EH (cell line): ENCODE data around the gene PLA1A.

Experiments
- DNase-seq: peaks from one replicate; pipeline ENCODE4 v3.0.0-alpha.2; 2015; ENCODE audit warnings: low read depth

The PLA1A gene

GRCh38 chr3:119608405-119609000 lies 10.8 kb downstream of the PLA1A start:
- no peak for DNase-seq

- DNase-seq, result no peak
These were observed 11.6 kb downstream of the PLA1A start for GRCh38 chr3:119609301-119609700.

GRCh38 chr3:119611664-119612063 lies 14.0 kb downstream of the PLA1A start:
- DNase-seq, result no peak

DNA sequence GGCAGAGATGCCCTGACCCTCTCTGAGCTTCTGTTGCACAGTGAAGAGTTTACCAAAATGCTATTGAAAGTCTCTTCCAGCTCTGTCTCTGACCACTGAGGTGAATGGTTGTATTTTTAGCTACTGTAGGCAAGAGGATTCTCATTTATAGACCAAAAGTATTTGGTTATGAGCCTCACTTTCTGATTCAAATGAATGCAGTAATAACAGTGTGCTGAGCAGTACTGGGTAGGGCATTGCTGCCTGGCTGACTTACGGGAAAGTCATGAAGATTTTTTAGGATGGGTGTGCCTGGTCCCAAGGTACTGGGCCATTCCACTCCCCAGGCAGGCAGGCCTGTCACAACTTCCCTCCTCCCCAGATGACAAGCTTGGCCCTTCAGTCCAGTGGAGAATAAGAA lies 15.5 kb downstream of the PLA1A start:
- DNase-seq, result no peak

- DNase-seq, result no peak
These were observed 16.2 kb downstream of the PLA1A start for GRCh38 chr3:119613872-119614271.

- no peak for DNase-seq
These were observed 18.4 kb downstream of the PLA1A start for GRCh38 chr3:119616056-119616455.

- DNase-seq, result no peak
These were observed 21.4 kb downstream of the PLA1A start for GRCh38 chr3:119619094-119619493.

DNA sequence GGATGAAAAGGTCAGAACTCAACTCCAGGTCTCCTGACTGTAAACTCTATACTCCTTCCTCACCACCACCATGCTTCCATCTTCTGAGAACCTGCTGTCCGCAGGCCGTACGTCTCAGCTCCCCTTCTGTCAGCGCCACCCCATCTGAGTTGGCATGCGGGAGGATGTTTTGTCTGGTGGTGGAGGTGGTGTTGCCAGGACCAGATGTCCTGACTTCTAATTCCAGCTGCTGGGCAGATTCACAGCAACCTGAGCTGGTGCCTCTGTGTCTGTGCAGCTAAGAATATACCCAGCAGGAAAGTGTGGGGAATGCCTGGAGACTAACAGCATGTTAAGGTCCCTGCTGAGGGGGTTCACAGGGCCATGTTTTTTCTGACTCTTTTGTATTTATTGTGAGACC lies 23.2 kb downstream of the PLA1A start:
- no peak for DNase-seq

DNA sequence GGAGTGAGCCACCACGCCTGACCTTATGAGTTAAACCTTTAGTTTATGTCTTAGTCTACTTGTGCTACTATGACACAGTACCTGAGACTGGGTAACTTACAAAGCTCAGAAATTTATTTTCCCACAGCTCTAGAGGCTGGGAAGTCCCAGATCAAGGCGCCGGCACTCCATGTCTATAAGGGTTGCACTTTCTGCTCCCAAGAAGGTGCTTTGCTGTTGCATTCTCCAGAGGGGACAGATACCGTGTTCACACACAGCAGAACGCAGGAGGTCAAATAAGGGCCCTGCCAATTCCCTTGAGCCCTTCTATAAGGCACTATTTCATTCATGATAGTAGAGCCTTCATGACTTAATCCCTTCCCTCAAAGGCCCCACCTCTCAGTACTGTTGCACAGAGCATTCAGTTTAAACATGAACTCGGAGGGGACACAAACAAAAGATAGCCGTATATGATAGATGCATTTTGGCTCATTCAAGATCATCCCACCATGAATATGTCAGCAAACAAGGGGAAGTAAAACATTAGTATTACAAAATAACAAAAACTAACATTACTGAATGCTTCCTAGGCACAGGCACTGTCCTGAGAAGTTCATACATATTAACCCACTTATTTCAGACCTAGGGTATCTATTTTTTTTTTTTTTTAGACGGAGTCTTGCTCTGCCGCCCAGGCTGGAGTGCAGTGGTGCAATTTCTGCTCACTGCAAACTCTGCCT lies 26.5 kb downstream of the PLA1A start:
- DNase-seq, result no peak

GRCh38 chr3:119625451-119626153 lies 27.9 kb downstream of the PLA1A start:
- peak; percentile 30 for DNase-seq

GRCh38 chr3:119626196-119626595 lies 28.5 kb downstream of the PLA1A start:
- DNase-seq, result no peak

GRCh38 chr3:119627461-119627860 lies 29.8 kb downstream of the PLA1A start:
- DNase-seq, result no peak

GRCh38 chr3:119628390-119628789 lies 30.7 kb downstream of the PLA1A start:
- DNase-seq, result no peak

DNA sequence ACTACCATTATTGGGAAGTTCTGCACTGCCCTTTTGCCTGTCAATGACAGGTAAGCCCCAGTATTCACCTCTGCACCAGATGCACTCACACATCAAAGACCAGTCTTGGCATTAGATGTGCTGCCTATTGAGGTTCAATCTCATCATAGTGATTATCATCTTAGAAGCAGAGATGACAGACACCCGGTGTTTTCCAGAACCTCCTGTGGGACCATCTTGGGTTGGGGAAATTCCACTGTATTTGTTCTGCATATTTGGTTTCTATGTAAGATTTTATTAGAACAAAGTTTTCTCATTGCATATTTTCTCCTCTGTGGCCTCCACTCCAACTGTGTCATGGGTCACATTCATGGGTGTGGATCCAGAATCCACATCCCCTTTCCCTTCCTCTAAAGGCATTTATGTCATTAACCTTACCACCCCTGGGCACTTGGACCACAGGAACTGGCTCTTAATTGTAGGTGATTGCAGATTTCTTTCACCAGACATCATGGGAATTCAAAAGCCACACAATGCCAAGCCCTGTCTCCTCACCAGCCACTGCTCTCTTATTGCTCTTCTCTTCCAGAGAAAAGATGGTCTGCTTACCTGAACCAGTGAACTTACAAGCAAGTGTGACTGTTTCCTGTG lies 31.2 kb downstream of the PLA1A start:
- peak; percentile 86 for DNase-seq

GRCh38 chr3:119630128-119630879 lies 32.6 kb downstream of the PLA1A start:
- DNase-seq, result peak; percentile 68

- DNase-seq, result no peak
These were observed 33.2 kb downstream of the PLA1A start for GRCh38 chr3:119630880-119631329.

DNA sequence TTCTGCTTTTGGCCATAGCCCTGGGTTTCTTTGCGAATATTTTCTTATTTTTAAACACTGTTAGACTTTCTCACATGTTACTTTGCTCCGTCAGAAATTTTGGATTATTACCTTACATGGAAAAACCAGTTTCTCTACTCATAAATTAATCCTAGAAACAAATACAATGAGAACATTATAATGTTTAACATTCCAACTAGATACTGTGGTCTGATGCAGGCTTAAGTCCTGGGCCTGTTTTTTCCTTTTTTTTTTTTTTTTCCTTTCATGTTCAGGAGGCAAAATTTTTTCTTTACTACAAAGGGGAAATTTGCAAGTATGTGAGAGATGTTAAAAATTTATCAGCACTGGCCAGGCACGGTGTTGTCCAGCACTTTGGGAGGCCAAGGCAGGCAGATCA lies 33.8 kb downstream of the PLA1A start:
- DNase-seq, result peak; percentile 16

DNA sequence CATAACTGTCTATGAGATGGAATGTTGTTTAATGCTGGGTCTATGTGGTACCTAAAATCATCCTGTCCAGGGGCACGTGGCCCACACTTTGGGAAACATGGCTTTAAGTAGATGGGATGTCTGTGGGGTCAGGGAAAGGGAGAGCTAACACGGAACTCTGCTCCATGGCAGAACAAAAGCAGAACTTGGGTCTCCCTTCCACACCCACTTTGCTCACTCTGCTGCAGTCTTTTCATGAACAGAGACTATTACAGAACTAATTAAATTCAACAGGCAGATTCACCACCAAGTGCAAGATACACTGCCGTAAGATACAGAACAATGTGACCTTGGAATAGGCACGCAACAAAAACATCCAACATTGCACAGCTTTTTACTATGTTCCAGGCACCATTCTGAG lies 34.5 kb downstream of the PLA1A start:
- no peak for DNase-seq

DNA sequence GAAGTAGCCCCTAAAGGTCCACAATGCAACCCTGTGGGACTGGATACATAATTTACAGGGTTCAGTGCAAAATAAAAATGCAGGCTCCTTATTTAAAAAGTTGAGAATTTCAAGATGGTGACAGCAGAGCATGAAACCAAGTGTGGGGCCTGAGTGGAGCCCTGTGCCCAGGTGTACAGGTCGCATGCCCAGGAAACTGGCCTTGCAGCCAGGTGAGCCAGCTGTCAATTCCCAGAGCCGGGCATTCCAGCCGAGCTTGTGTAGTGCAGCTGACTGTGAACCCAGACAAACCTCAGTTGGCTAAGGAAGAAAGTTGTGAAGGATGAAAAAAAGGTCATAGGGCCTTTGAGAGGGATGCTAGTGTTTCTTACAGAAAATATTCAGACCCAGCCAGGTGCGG lies 35.1 kb downstream of the PLA1A start:
- DNase-seq, result no peak

GRCh38 chr3:119635719-119636118 lies 38.0 kb downstream of the PLA1A start:
- DNase-seq, result no peak

DNA sequence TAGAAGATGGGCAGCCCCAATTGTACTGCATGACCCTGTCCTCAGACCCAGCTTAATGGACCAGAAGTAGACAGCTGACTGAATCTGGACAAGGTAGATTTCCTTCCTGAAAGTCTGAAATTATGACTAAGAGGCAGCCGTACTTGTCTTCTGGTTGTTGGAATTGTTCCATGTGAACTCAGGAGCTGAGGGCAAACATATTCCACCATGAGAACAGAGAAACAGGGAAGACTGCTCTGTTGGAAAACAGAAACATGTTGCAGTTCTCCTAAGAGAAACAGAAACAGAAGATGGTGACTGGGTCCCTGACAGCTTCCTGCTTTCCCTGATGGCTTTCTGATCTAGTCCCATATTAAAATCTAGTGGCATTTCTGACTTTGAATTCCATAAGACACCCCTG lies 38.6 kb downstream of the PLA1A start:
- DNase-seq, result peak; percentile 46
